Heart left ventricle (tissue), 16 donors: Measurements from ENCODE around the gene HTR5A. TPM values are rescaled to one million over a fixed set of nuclear protein-coding genes. Genes with fewer than 3 reads are reported as not detected.

ENCODE experiments used
- ATAC-seq, 4 donors: fragments of 200-7000 bp; cut with Tn5 transposase; one replicate each; pipeline ENCODE4 v1.9.1; 2020 to 2022; ENCODE audit warnings: moderate library complexity in 4 of 4, mild to moderate bottlenecking in 3 of 4, moderate number of reproducible peaks in 1 of 4
- DNase-seq, 5 donors: peaks; one replicate each; pipeline ENCODE4 v3.0.0-alpha.2; 2020
- H3K27ac ChIP-seq, 12 donors: fragments of 200-600 bp; sonication (generic) in 4 of 12; one replicate each; pipeline versions ENCODE4 v1.5.0 to v1.8.0; 2016 to 2022; ENCODE audit warnings: mild to moderate bottlenecking in 2 of 12
- H3K27me3 ChIP-seq, 9 donors: fragments of 200-600 bp; sonication (generic) in 2 of 9; one replicate each; pipeline versions ENCODE4 v1.5.1 to v1.8.0; 2016 to 2022; ENCODE audit warnings: mild to moderate bottlenecking in 3 of 9
- H3K36me3 ChIP-seq, 9 donors: fragments of 200-600 bp; sonication (generic) in 2 of 9; one replicate each; pipeline versions ENCODE4 v1.5.0 to v1.8.0; 2018 to 2022; ENCODE audit warnings: mild to moderate bottlenecking in 2 of 9
- H3K4me1 ChIP-seq, 12 donors: fragments of 200-600 bp; sonication (generic) in 4 of 12; one replicate each; pipeline versions ENCODE4 v1.5.0 to v1.8.0; 2016 to 2022; ENCODE audit warnings: mild to moderate bottlenecking in 3 of 12
- H3K4me3 ChIP-seq, 12 donors: fragments of 200-600 bp; sonication (generic) in 4 of 12; one replicate each; pipeline versions ENCODE4 v1.5.0 to v1.8.0; 2017 to 2022; ENCODE audit warnings: mild to moderate bottlenecking in 9 of 12, moderate library complexity in 4 of 12
- H3K9me3 ChIP-seq, 12 donors: fragments of 200-600 bp; sonication (generic) in 4 of 12; one replicate each; pipeline versions ENCODE4 v1.5.0 to v1.8.0; 2016 to 2022; ENCODE audit warnings: mild to moderate bottlenecking in 1 of 12
- CTCF ChIP-seq, 12 donors: fragments of 200-600 bp; sonication (generic) in 4 of 12; IDR thresholded peaks; one replicate each; pipeline versions ENCODE4 v1.5.0 to v1.8.0; 2018 to 2022; ENCODE audit warnings: antibody characterized with exemption in 12 of 12, mild to moderate bottlenecking in 5 of 12
- POLR2A ChIP-seq, 2 donors: fragments of 450-650 bp; IDR thresholded peaks; one replicate each; pipeline ENCODE4 v1.6.1; 2017; ENCODE audit warnings: antibody characterized with exemption in 2 of 2, mild to moderate bottlenecking in 2 of 2, moderate library complexity in 2 of 2
- WGBS, 4 donors: extraction: QIAGEN DNeasy Blood & Tissue Kit in 2 of 4; methylation state at CpG; one replicate each; pipeline versions ENCODE4 v1.1.5 to v1.1.7; 2013 to 2018; 5-methylcytosine and 5-hydroxymethylcytosine counted together
- intact Hi-C, 10 donors: fragments of 100-400 bp; cut with DNase I; formaldehyde crosslinking; loops; one replicate each; pipeline versions ENCODE4 v1.11.1 to v1.14.2; 2022
- polyA plus RNA-seq, 2 donors: library from polyadenylated mRNA; stranded (reverse); fragments of 200-250 nt; gene quantifications; one replicate each; pipeline ENCODE4 v1.2.3, GENCODE V29; 2013
- total RNA-seq, 9 donors: library from RNA; depleted of rRNA in 2 of 9; stranded (reverse); fragments of >200 nt in 2 of 9; fragmentation: NEBNext Ultra II Directional in 3 of 9; extraction: Animal tissue kit (Norgen Biotek cat#: 25700) in 3 of 9; gene quantifications; one replicate each; pipeline versions ENCODE4 v1.1.0 to v1.2.4, GENCODE V29; 2016 to 2023
- donor health status: ischemic (EF 13 %, LVEDD 7.1; RV severe dilation, severe dysfunction).
- donor health status: healthy with polysubstance abuse.
- donor health status: DM: no; HTN: yes; CAD: no.
- donor health status: DM: no; HTN: no; CAD: no.
- donor health status: ischemic (EF 25% LVEDD 6.9; RV normal size, moderate dysfunction).
- donor health status: ischemic (EF 25% LVEDD 5.7; RV mildly dilated, moderate dysfunction).
- donor health status: healthy.
- donor health status: DM: yes; HTN: yes; CAD: no.
- donor health status: ischemic (EF 35%, LVEDD 5.7; RV mildly dilated, moderate dysfunction).
- donor health status: nonischemic (EF 11% LVEDD 7.7; RV severe dilation, severe dysfunction).
- donor health status: DM: yes; HTN: yes; CAD: no.
- donor health status: PGD.
- donor health status: ischemic (EF 29% LVEDD 5.4; RV normal size, mild dysfunction).
- donor health status: nonischemic (EF 23%, LVEDD 6.1; RV moderate dilation, normal function).

The HTR5A gene
- total and polyA plus RNA-seq, 11 donors: not detected

- intact Hi-C loops: no loop called here
Observed at GRCh38 chr7:155131090-155131489, 61.0 kb downstream of the HTR5A start.

GRCh38 chr7:155132431-155132830 lies 62.3 kb downstream of the HTR5A start:
- Histone ChIP-seq H3K27ac (no peak overlapping the region), H3K27me3 (no peaks in the 10 kb centered on the region), H3K36me3 (no peaks in the 10 kb centered on the region), H3K9me3 (peaks cover 0 to 9% (median 0%) of the 10 kb centered on the region in 12 donors), H3K4me3 (no peak overlapping the region), H3K4me1 (no peaks in the 10 kb centered on the region)
- TF ChIP-seq POLR2A (IDR thresholded peaks at IDR 0.05) (no peak), CTCF (IDR thresholded peaks at IDR 0.05) (no peak)
- no peak for DNase-seq
- 78 to 84% (median 83%) methylated on average over 9 of the region's 9 CpGs for WGBS, 4 donors
- intact Hi-C loops: no loop called here
- ATAC-seq: no peak

More at GRCh38 chr7:155131090-155131489, 61.0 kb downstream of the HTR5A start:
- DNase-seq (no peak), ATAC-seq (no peak)
- no peaks in the 10 kb centered on the region for H3K9me3 ChIP-seq
- no peak overlapping the region for H3K4me3 ChIP-seq
- WGBS, 4 donors: 85 to 89% (median 85%) methylated on average over 13 of the region's 13 CpGs
- no peak for TF ChIP-seq CTCF (IDR thresholded peaks at IDR 0.05)
- TF ChIP-seq POLR2A (IDR thresholded peaks at IDR 0.05): no peak
- H3K27ac ChIP-seq: no peak overlapping the region
- H3K36me3 ChIP-seq: no peaks in the 10 kb centered on the region
- H3K4me1 ChIP-seq: no peaks in the 10 kb centered on the region
- no peaks in the 10 kb centered on the region for H3K27me3 ChIP-seq

GRCh38 chr7:155136619-155137243 lies 66.6 kb downstream of the HTR5A start:
- Histone ChIP-seq H3K27ac (no peak overlapping the region), H3K27me3 (peaks cover 0 to 17% (median 4%) of the 10 kb centered on the region in 9 donors), H3K4me3 (no peak overlapping the region), H3K9me3 (peaks cover 0 to 9% (median 0%) of the 10 kb centered on the region in 12 donors), H3K36me3 (no peaks in the 10 kb centered on the region), H3K4me1 (no peaks in the 10 kb centered on the region)
- DNase-seq (no peak), ATAC-seq (no peak)
- TF ChIP-seq CTCF (IDR thresholded peaks at IDR 0.05) (no peak), POLR2A (IDR thresholded peaks at IDR 0.05) (no peak)
- WGBS, 4 donors: 51 to 63% (median 57%) methylated on average over 4 of the region's 4 CpGs
- intact Hi-C loops: no loop called here

Other genes starting within 250 kb of the HTR5A start
- 1 to 10 TPM; 4.2 to 7.8 (median 5.5) TPM for gene PAXIP1, start 67.2 kb upstream of the HTR5A start, total RNA-seq
- 1 to 10 TPM; 3.5 to 4.2 TPM for gene PAXIP1, start 67.2 kb upstream of the HTR5A start, polyA plus RNA-seq
- 10 to 100 TPM in 7 of 9 donors, 1 to 10 TPM in 2; 7.9 to 24.5 (median 13.3) TPM for gene INSIG1, start 227.6 kb downstream of the HTR5A start, total RNA-seq
- 10 to 100 TPM in 1 of 2 donors, 1 to 10 TPM in 1; 5.2 to 22.3 TPM for gene INSIG1, start 227.6 kb downstream of the HTR5A start, polyA plus RNA-seq